ENCODE data around the gene YARS2. TPM values are rescaled to one million over a fixed set of nuclear protein-coding genes. Genes with fewer than 3 reads are reported as not detected.

Gene YARS2
- total RNA-seq = 9.7 TPM
- long read RNA-seq, transcript YARS2-201 (5 exons, 2,122 nt) = major isoform, 7 of 9 reads
- long read RNA-seq, partial matches to known transcripts = 0 of 9 reads
- long read RNA-seq, other reads (novel, unspliced or antisense) = 2 of 9 reads

DNA sequence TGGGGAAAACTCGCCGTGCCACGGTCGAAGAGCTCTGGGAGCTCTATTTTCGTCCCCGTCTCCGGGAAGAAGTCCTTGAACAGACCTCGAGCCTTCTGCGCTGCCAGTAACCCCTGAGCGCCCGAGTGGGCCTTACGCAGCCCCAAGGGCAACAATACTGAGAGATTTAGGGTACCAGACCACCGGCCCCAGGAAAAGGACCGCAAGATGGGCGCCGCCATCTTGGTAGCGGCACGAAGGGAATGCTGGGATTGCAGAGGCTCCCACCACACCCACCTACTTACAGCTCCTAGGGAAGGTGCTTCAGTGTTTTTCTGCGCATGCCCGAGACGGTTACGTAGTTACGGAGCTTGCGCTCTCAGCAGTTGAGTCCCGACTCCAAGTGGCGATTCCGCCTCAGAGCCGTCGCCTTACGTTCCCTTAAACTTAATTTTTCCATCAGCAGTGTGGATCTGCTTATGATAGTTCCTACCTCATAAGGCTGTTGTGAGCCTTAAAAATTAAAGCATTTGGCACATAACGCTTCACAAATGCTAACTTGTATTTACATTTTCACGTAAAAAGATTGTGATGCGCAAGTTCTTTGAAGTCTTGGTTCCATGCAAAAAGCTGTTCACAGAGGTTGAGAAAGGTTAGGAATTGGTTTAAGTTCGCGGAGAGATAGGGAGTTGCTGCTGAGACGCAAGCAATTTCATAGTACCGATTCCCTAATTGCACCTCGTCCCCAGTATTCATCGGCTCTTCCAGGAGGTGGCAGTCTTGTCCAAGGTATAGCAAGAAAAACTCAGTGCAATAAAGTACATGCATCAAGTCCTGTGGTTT is at the start of gene YARS2:
TSS of gene YARS2 (minus strand) at position 244 of the 822 bp plus-strand sequence. CDS start at position 221, 23 bp downstream.
- intact Hi-C loops (cut with DNase I) = loop anchor here (1.0 kb wide), 2 partner anchors 163 to 1266 kb away; partner anchors contain the start of gene ALG10
- DNase-seq (ENCODE audit: missing footprints) = peak; percentile 96
- peak; percentile 100 for ATAC-seq

DNA sequence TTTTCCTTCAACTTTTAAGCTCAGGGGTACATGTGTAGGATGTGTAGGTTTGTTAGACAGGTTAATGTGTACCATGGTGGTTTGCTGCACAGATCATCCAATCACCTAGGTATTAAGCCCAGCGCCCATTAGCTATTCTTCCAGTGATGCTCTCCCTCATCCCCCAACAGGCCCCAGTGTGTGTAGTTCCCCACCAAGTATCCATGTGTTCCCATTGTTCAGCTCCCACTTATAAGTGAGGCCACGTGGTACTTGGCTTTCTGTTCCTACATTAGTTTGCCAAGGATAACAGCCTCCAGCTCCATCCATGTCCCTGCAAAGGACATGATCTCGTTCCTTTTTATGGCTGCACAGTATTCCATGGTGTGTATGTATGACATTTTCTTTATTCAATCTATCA is 48.6 kb upstream of the YARS2 start:
- intact Hi-C loops (cut with DNase I) = no loop called here
- no peak for DNase-seq (ENCODE audit: missing footprints)
- ATAC-seq = peak; percentile 45

GRCh38 chr12:32801269-32801980 is 45.7 kb upstream of the YARS2 start:
- DNase-seq (ENCODE audit: missing footprints) (no peak), ATAC-seq (no peak)
- intact Hi-C loops (cut with DNase I) = no loop called here

DNA sequence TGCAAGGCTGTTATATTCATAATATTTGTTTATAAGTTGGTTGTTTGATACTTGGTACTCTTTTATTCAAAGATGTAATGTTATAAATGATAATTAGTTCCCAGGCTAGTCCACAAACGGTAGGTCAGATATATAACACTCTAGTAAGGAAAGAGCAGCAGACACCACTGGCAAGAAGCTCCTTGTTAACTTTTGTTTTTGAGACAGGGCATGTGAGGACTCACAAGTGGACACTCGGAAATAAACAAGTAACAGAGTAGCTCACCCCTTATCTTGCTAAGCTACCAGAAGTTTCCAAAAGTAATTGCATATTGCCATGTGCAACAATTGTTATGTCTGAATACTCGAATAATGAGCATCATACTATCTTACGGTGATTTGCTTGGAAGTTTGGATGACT is 38.6 kb upstream of the YARS2 start:
- DNase-seq (ENCODE audit: missing footprints) (no peak), ATAC-seq (no peak)
- intact Hi-C loops (cut with DNase I) = no loop called here

DNA sequence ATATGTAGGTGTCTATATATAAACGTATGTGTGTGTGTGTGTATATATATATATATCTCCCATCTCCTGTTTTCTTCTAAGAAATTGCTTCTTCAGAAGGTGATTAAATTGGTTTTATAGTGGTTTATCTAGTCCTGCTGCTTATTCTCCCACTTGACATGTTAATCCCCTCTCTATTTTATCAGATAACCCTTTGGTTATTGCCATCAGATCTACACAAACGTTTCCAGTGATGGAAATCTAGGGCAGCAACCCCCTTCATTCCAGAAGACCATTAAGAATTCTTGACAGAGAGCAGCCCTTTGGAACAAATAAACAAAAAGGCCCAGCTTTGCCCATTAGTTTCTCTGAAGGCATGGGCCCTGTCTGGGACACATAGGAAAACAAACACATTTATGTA is 34.2 kb upstream of the YARS2 start:
- intact Hi-C loops (cut with DNase I) = loop anchor here (10.0 kb wide), 1 partner anchor 105 kb away; the partner anchor contains the start of gene PKP2
- DNase-seq (ENCODE audit: missing footprints) (no peak), ATAC-seq (no peak)

DNA sequence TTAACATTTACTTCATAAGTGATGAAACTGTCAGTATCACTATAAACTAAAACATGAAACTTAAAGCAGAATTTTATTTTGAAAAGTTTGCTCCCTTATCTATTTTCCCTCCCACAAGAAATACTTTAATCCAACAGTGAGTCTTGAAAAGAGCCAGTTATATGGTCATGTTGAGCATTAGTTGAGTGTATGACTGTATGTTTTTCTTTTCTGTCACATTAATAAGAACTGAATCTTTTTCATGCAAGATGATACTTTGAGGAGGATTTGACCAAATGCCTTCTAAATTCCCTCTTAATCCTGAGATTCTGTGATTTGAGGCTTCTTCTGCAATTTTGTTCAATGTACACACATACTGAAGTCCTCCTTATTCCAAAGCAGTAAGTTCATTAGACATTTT is 33.7 kb upstream of the YARS2 start:
- no peak for ATAC-seq
- intact Hi-C loops (cut with DNase I) = loop anchor here (10.0 kb wide), 1 partner anchor 105 kb away; the partner anchor contains the start of gene PKP2
- DNase-seq (ENCODE audit: missing footprints) = no peak

- intact Hi-C loops (cut with DNase I) = loop anchor here (10.0 kb wide), 1 partner anchor 106 kb away; the partner anchor contains the start of gene PKP2
- DNase-seq (ENCODE audit: missing footprints) (no peak), ATAC-seq (no peak)
Measured at GRCh38 chr12:32788405-32788804, 32.7 kb upstream of the YARS2 start.

GRCh38 chr12:32785557-32785956 is 29.9 kb upstream of the YARS2 start:
- ATAC-seq (no peak), DNase-seq (ENCODE audit: missing footprints) (no peak)
- intact Hi-C loops (cut with DNase I) = loop anchor here (10.0 kb wide), 1 partner anchor 109 kb away; the partner anchor contains the start of gene PKP2

DNA sequence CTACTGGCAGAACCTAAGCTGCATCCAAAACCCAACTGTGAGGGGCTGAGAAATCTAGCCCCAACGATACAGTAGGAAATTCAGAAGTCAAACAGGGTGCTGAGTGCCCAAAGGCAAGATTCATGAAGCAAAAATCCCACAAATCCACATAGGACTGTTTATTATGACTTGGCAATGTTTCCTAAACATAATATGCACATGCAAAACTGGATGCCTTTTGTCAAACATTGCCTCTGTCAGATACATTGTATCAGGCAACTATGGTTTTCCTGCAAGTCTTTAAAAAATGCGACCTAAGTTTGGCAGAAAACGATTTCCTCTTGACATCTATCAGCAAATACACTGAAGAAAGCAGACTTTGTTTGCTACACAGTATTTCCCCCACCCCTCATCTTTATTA is 27.3 kb upstream of the YARS2 start:
- intact Hi-C loops (cut with DNase I) = loop anchor here (10.0 kb wide), 1 partner anchor 112 kb away; the partner anchor contains the start of gene PKP2
- ATAC-seq = no peak
- no peak for DNase-seq (ENCODE audit: missing footprints)

DNA sequence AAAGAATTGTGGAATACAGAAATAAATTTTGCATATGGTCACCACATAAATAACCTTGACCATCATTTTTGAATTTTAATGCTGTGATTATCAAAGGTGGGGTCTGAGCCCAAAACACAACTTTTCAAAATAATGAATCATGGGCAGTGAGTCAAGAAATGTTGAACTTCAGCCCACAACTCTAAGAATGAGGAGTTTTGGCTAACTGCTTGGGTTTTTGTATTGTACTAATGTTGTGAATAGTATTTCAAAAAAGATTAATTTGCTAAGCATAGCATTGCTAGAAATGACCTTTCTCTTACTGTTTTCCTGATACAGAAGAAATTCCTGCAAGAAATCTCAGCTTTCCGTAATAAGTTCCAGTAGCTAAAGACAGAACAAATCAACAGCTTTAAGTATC is 24.4 kb upstream of the YARS2 start:
- ATAC-seq (no peak), DNase-seq (ENCODE audit: missing footprints) (no peak)
- intact Hi-C loops (cut with DNase I) = loop anchor here (10.0 kb wide), 1 partner anchor 115 kb away; the partner anchor contains the start of gene PKP2

DNA sequence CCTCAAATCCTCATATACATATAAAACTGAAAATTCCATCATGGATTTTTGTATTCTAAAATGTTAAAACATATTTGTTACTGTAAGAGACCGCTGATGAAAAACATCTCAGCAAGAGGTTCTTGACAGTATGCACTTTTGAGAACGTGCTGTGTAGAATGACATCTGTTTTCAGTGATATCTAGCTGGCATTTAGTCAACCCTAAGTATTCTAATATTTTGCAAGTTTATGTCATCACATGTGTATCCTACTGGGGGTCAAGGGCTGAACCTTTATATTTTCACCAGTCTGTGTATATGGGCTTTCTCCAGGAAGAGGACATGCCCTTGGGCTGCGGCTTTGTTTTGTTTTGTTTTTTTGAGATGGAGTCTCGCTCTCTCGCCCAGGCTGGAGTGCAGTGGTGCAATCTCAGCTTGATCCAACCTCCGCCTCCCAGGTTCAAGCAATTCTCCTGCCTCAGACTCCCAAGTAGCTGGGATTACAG is 22.0 kb upstream of the YARS2 start:
- intact Hi-C loops (cut with DNase I) = no loop called here
- no peak for ATAC-seq
- no peak for DNase-seq (ENCODE audit: missing footprints)

DNA sequence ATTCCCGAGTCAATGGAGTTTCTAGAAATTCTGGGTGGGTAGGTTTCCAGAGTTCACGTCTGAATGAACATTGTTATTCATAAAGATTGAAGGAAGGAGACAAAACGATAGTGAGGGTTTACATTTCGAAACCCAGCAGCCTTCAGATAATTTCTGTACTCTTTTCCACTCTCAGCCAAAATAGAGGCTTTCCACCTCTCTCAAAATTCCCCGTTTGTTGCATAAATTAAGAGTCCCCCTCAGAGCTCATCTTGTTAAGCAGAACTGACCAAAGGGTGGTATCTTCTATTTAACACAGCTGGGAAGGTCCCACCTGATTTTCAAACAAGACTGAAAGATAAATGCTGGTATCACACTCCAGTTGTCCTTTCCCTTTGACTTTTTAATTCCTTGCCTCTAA is 21.5 kb upstream of the YARS2 start:
- DNase-seq (ENCODE audit: missing footprints) = no peak
- ATAC-seq = no peak
- intact Hi-C loops (cut with DNase I) = no loop called here

DNA sequence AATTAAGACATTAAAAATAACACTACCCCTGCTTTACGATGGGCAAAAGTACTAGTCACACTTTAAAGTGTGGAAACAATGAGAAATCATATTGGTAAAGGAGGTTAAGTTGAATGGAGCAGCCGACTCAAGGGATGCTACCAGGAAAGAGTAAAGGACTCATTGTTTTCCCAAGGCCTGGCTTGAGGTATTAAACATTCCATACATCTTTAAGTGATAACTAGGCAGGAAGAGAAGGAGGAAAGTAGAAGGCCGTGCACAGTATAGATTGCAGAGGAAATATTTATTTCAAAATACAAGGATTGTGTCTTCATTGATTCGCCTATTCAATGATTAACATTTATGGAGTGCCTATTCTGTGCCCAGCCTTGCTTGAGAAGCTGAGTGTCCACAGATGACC is 20.6 kb upstream of the YARS2 start:
- DNase-seq (ENCODE audit: missing footprints) (no peak), ATAC-seq (no peak)
- intact Hi-C loops (cut with DNase I) = no loop called here

DNA sequence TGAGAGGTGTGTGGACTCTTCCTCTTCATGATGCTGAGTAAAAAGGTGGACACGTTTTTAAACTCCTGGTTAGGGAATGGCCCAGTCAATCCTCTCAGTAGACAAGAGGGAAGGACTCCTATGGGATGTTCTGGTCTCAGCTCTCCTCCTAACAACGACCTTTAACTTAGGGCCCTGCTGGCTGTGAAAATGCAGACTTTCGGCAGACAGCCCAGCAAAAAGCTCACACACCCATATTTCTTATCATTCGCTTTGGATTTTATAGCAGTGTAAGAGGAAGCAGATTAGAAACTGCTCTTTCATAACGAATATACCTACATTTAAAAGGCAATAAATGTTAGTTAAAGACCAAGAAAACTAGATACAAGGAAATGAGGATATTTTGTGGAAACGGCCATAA is 18.0 kb upstream of the YARS2 start:
- DNase-seq (ENCODE audit: missing footprints) (no peak), ATAC-seq (no peak)
- intact Hi-C loops (cut with DNase I) = no loop called here

GRCh38 chr12:32770141-32770540 is 14.4 kb upstream of the YARS2 start:
- DNase-seq (ENCODE audit: missing footprints) = no peak
- intact Hi-C loops (cut with DNase I) = no loop called here
- ATAC-seq = no peak

DNA sequence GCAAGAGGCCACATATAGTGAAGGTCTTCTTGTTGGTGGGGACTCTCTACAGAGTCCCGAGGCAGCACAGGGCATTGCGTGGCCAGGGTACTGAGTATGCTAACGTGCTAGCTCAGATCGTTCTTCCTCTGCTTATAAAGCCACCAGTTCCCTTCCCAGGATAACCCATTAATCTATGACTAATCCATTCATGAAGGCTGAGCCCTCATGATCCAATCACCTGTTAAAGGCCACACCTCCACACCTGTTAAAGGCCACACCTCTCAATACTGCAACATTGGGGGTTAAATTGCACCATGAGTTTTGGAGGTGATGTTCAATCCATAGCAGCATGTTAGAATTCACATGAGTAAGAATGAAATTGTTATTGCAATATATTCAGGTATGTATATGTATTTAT is 12.8 kb upstream of the YARS2 start:
- ATAC-seq = no peak
- intact Hi-C loops (cut with DNase I) = no loop called here

GRCh38 chr12:32765906-32766305 is 10.2 kb upstream of the YARS2 start:
- no peak for DNase-seq (ENCODE audit: missing footprints)
- no peak for ATAC-seq
- intact Hi-C loops (cut with DNase I) = no loop called here

More for the DNA sequence above, 12.8 kb upstream of the YARS2 start:
- DNase-seq (ENCODE audit: missing footprints) = no peak

DNA sequence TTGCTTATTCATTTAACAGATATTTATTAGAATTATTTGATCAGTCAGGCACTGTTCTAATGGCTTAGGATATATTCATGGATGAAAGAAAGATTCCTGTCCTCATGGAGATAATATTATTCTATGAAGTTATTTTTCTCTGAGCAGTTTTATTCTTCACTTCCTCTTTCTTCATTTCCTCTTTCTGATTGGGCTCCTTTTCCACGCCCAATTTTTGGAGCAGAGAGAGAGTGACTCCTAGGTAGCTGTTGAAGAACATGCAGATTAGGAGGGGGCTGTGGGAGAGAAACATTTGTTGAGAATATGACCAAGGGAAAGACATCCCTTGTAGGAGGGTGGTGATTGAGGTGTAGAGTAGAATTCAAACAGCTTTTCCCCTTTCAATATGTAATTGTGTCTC is 6.0 kb upstream of the YARS2 start:
- intact Hi-C loops (cut with DNase I) = no loop called here
- DNase-seq (ENCODE audit: missing footprints) (no peak), ATAC-seq (no peak)

DNA sequence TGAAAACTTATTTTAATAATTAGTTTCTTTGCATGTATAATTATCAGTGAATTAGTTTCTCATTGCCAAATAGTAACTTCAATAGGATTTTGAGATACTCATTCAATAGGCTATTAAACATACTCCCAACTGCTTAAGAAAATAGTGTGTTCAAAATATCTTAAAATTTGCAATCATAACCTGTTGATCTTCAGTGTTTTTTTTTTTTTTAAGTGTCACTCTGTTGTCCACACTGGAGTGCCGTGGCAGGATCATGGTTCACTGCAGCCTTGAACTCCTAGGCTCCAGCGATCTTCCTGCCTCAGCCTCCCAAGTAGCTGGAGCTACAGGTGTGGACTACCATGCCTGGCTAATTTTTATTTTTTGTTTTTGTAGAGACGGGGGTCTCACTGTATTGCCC is 1.5 kb upstream of the YARS2 start:
- DNase-seq (ENCODE audit: missing footprints) (no peak), ATAC-seq (no peak)
- intact Hi-C loops (cut with DNase I) = no loop called here

Measured in Right ventricle myocardium inferior (tissue), 1 donor.